PFSK-1 (cell line): ENCODE results near the gene COL6A2.

Source experiments
- FOXP2 ChIP-seq: optimal IDR thresholded peaks from 2 replicates; pipeline ENCODE3; 2011; ENCODE audit warnings: borderline replicate concordance, control low read depth, inconsistent platforms; ENCODE audit not compliant: insufficient read depth; ENCODE audit errors: extremely low read length, extremely low read depth
- POLR2AphosphoS5 ChIP-seq: IDR thresholded peaks from 2 replicates; pipeline ENCODE4 v1.6.1; 2012; ENCODE audit warnings: low read depth, mild to moderate bottlenecking, control low read depth, low read length, moderate library complexity
- REST ChIP-seq, 2 experiments: IDR thresholded peaks; 2 replicates each; pipeline versions ENCODE4 v1.6.1 to v1.8.0; 2011 to 2012; ENCODE audit warnings: low read depth in 2 of 2, low read length in 2 of 2, control low read depth in 1 of 2, inconsistent platforms in 1 of 2, mild to moderate bottlenecking in 1 of 2, moderate library complexity in 1 of 2; ENCODE audit not compliant: insufficient read depth in 1 of 2
- SIN3A ChIP-seq: IDR thresholded peaks from 2 replicates; pipeline ENCODE4 v1.6.1; 2012; ENCODE audit warnings: mild to moderate bottlenecking, low read length, moderate library complexity, borderline replicate concordance; ENCODE audit not compliant: insufficient read depth
- TAF1 ChIP-seq: IDR thresholded peaks from 2 replicates; pipeline ENCODE4 v1.6.1; 2012; ENCODE audit warnings: low read length, control low read depth, borderline replicate concordance; ENCODE audit not compliant: insufficient read depth

COL6A2 gene

GRCh38 chr21:46109313-46110221, 11.7 kb downstream of the COL6A2 start:
- TF ChIP-seq TAF1 (no peak), SIN3A (no peak), POLR2AphosphoS5 (no peak), REST (IDR thresholded peaks at IDR 0.05; ENCODE audit: insufficient read depth in 1 of 2, low read depth in 2 of 2, low read length in 2 of 2) (no peak), FOXP2 (no peak)

GRCh38 chr21:46110499-46111192, 12.7 kb downstream of the COL6A2 start:
- TF ChIP-seq TAF1: no peak
- TF ChIP-seq POLR2AphosphoS5: no peak
- no peak for TF ChIP-seq REST (IDR thresholded peaks at IDR 0.05; ENCODE audit: insufficient read depth in 1 of 2, low read depth in 2 of 2, low read length in 2 of 2)
- no peak for TF ChIP-seq SIN3A
- no peak for TF ChIP-seq FOXP2

GRCh38 chr21:46111193-46111571, 13.3 kb downstream of the COL6A2 start:
- TF ChIP-seq TAF1 (no peak), FOXP2 (no peak), REST (IDR thresholded peaks at IDR 0.05; ENCODE audit: insufficient read depth in 1 of 2, low read depth in 2 of 2, low read length in 2 of 2) (no peak), POLR2AphosphoS5 (no peak), SIN3A (no peak)

GRCh38 chr21:46111857-46112724, 14.2 kb downstream of the COL6A2 start:
- TF ChIP-seq FOXP2: no peak

GRCh38 chr21:46112725-46113215, 14.9 kb downstream of the COL6A2 start:
- TF ChIP-seq FOXP2: no peak
- no peak for TF ChIP-seq TAF1
- TF ChIP-seq SIN3A: no peak
- TF ChIP-seq POLR2AphosphoS5: no peak
- TF ChIP-seq REST (IDR thresholded peaks at IDR 0.05; ENCODE audit: insufficient read depth in 1 of 2, low read depth in 2 of 2, low read length in 2 of 2): no peak
